IMR-90 (cell line): ENCODE measurements around the gene GSS. TPM values are rescaled to one million over a fixed set of nuclear protein-coding genes. Genes with fewer than 3 reads are reported as not detected.

Experiments
- ATAC-seq: fragments of 200-7000 bp; cut with Tn5 transposase; 2 replicates; pipeline ENCODE4 v1.9.1; 2020; ENCODE audit warnings: low read depth, mild to moderate bottlenecking, moderate library complexity
- BruUV-seq: library from RNA; stranded (reverse); fragments of 400-500 nt; replicated peaks from 2 replicates; lab custom pipeline; 2021; lab: Mats Ljungman, UMichigan
- CTCF ChIA-PET: fragments of 300-600 bp; formaldehyde crosslinking; extraction: SDS; loops from one replicate; lab custom pipeline; 2021; ENCODE audit warnings: antibody characterized with exemption; lab: Yijun Ruan, JAX
- POLR2A ChIA-PET: fragments of 300-600 bp; sonication (Branson Sonifier 250); formaldehyde crosslinking; loops from one replicate; lab custom pipeline; 2022; ENCODE audit warnings: antibody characterized with exemption; ENCODE audit not compliant: unreplicated experiment; lab: Charles Lee
- DNase-seq: peaks from one replicate; pipeline ENCODE4 v3.0.0; 2013
- H2AFZ ChIP-seq: replicated peaks from 2 replicates; pipeline ENCODE3; 2013; ENCODE audit warnings: low read length, mild to moderate bottlenecking; ENCODE audit not compliant: poor library complexity
- H2AK5ac ChIP-seq: 2 replicates; pipeline ENCODE4 v1.6.1; 2013; ENCODE audit warnings: low read depth, low read length, inconsistent platforms
- H2AK9ac ChIP-seq: replicated peaks from 2 replicates; pipeline ENCODE3; 2013; ENCODE audit warnings: mild to moderate bottlenecking, low read depth, low read length, moderate library complexity; ENCODE audit not compliant: poor library complexity
- H2BK120ac ChIP-seq: 2 replicates; pipeline ENCODE4 v1.6.1; 2013; ENCODE audit warnings: low read depth, low read length, inconsistent platforms
- H2BK15ac ChIP-seq: 3 replicates; pipeline ENCODE4 v1.6.1; 2013; ENCODE audit warnings: low read depth, low read length, inconsistent platforms
- H2BK20ac ChIP-seq: 2 replicates; pipeline ENCODE4 v1.6.1; 2013; ENCODE audit warnings: low read depth, mild to moderate bottlenecking, inconsistent platforms, low read length, moderate library complexity
- H2BK5ac ChIP-seq: 2 replicates; pipeline ENCODE4 v1.6.1; 2013; ENCODE audit warnings: mild to moderate bottlenecking, low read depth, low read length, inconsistent platforms; ENCODE audit not compliant: poor library complexity, severe bottlenecking
- H3K14ac ChIP-seq: replicated peaks from 2 replicates; pipeline ENCODE4 v1.6.1; 2013; ENCODE audit warnings: low read depth, low read length, inconsistent platforms
- H3K18ac ChIP-seq: 2 replicates; pipeline ENCODE4 v1.6.1; 2013; ENCODE audit warnings: low read depth, low read length, control low read depth
- H3K23ac ChIP-seq: 2 replicates; pipeline ENCODE4 v1.6.1; 2013; ENCODE audit warnings: low read depth, low read length, inconsistent platforms
- H3K27ac ChIP-seq: 2 replicates; pipeline ENCODE4 v1.5.1; 2013; ENCODE audit warnings: mild to moderate bottlenecking, control low read depth, low read length; ENCODE audit not compliant: insufficient read depth
- H3K27me3 ChIP-seq: 2 replicates; pipeline ENCODE4 v1.6.1; 2013; ENCODE audit warnings: low read length; ENCODE audit not compliant: control insufficient read depth, insufficient read depth
- H3K36me3 ChIP-seq: 2 replicates; pipeline ENCODE4 v1.6.1; 2013; ENCODE audit warnings: low read length, mixed read lengths; ENCODE audit not compliant: control insufficient read depth, insufficient read depth
- H3K4ac ChIP-seq: 2 replicates; pipeline ENCODE4 v1.6.1; 2013; ENCODE audit warnings: low read depth, low read length, inconsistent platforms
- H3K4me1 ChIP-seq: 2 replicates; pipeline ENCODE4 v1.6.1; 2013; ENCODE audit warnings: low read length, mixed read lengths; ENCODE audit not compliant: control insufficient read depth, insufficient read depth
- H3K4me2 ChIP-seq: 2 replicates; pipeline ENCODE4 v1.6.1; 2013; ENCODE audit warnings: low read depth, mild to moderate bottlenecking, control low read depth, low read length, moderate library complexity
- H3K4me3 ChIP-seq: 2 replicates; pipeline ENCODE4 v1.5.1; 2013; ENCODE audit warnings: low read depth, mild to moderate bottlenecking, control low read depth, low read length, moderate library complexity; ENCODE audit not compliant: insufficient read depth
- H3K56ac ChIP-seq: 2 replicates; pipeline ENCODE4 v1.6.1; 2013; ENCODE audit warnings: low read length, inconsistent platforms; ENCODE audit not compliant: insufficient read depth; ENCODE audit errors: extremely low read depth
- H3K79me1 ChIP-seq, 2 experiments: 2 replicates each; pipeline ENCODE4 v1.6.1; 2013; ENCODE audit warnings: low read length in 2 of 2, inconsistent platforms in 1 of 2, low read depth in 1 of 2
- H3K9ac ChIP-seq: 2 replicates; pipeline ENCODE4 v1.6.1; 2013; ENCODE audit warnings: low read depth, low read length, control low read depth
- H3K9me1 ChIP-seq: 2 replicates; pipeline ENCODE4 v1.6.1; 2013; ENCODE audit warnings: low read length, inconsistent platforms; ENCODE audit not compliant: insufficient read depth
- H3K9me3 ChIP-seq: 2 replicates; pipeline ENCODE4 v1.6.1; 2013; ENCODE audit warnings: low read length; ENCODE audit not compliant: control insufficient read depth, insufficient read depth
- H4K20me1 ChIP-seq: 2 replicates; pipeline ENCODE4 v1.6.1; 2013; ENCODE audit warnings: low read length, inconsistent platforms; ENCODE audit not compliant: insufficient read depth
- H4K5ac ChIP-seq: 2 replicates; pipeline ENCODE4 v1.6.1; 2013; ENCODE audit warnings: mild to moderate bottlenecking, low read depth, low read length, control low read depth
- H4K8ac ChIP-seq, 2 experiments: 2 replicates each; pipeline ENCODE4 v1.6.1; 2013; ENCODE audit warnings: low read depth in 2 of 2, low read length in 2 of 2, control low read depth in 1 of 2, inconsistent platforms in 1 of 2
- H4K91ac ChIP-seq: 2 replicates; pipeline ENCODE4 v1.6.1; 2013; ENCODE audit warnings: low read depth, low read length, inconsistent platforms; ENCODE audit not compliant: insufficient read depth
- CTCF ChIP-seq: conservative IDR thresholded peaks from 2 replicates; pipeline ENCODE4 v1.5.1; 2012; ENCODE audit warnings: mild to moderate bottlenecking, low read depth, low read length, improper control_type of control experiment
- FOS ChIP-seq: fragments of 150-350 bp; IDR thresholded peaks from 2 replicates; pipeline ENCODE4 v1.6.1; 2016; ENCODE audit warnings: low read depth, low read length
- MAFK ChIP-seq: IDR thresholded peaks from 2 replicates; pipeline ENCODE4 v1.6.1; 2012; ENCODE audit warnings: low read depth, low read length, improper control_type of control experiment
- MXI1 ChIP-seq: IDR thresholded peaks from 2 replicates; pipeline ENCODE4 v1.6.1; 2012; ENCODE audit warnings: low read depth, mild to moderate bottlenecking, low read length, moderate library complexity, borderline replicate concordance
- NFE2L2 ChIP-seq: fragments of 150-350 bp; IDR thresholded peaks from 2 replicates; pipeline ENCODE4 v1.6.1; 2016; ENCODE audit warnings: low read depth, mild to moderate bottlenecking, low read length
- POLR2A ChIP-seq: IDR thresholded peaks from 2 replicates; pipeline ENCODE4 v1.6.1; 2012; ENCODE audit warnings: mild to moderate bottlenecking, low read depth, low read length
- RAD21 ChIP-seq: IDR thresholded peaks from 2 replicates; pipeline ENCODE4 v1.6.1; 2012; ENCODE audit warnings: low read length, improper control_type of control experiment
- RCOR1 ChIP-seq: IDR thresholded peaks from 2 replicates; pipeline ENCODE4 v1.6.1; 2012; ENCODE audit warnings: mild to moderate bottlenecking, low read length, improper control_type of control experiment; ENCODE audit not compliant: insufficient replicate concordance
- RFX5 ChIP-seq: IDR thresholded peaks from 2 replicates; pipeline ENCODE4 v1.8.0; 2012; ENCODE audit warnings: low read depth, mild to moderate bottlenecking, low read length, moderate library complexity
- SMC3 ChIP-seq: fragments of 150-350 bp; IDR thresholded peaks from 2 replicates; pipeline ENCODE4 v1.6.1; 2016; ENCODE audit warnings: low read depth, mild to moderate bottlenecking, antibody characterized with exemption, low read length, moderate library complexity
- WGBS, 2 experiments: methylation state at CpG; one replicate each; pipeline versions ENCODE4 v1.1.5 to v1.1.7; 2013; ENCODE audit warnings: missing lambda C conversion rate in 2 of 2; ENCODE audit not compliant: insufficient read length in 1 of 2; ENCODE audit errors: extremely low coverage in 2 of 2; 5-methylcytosine and 5-hydroxymethylcytosine counted together
- dilution Hi-C: fragments of 300-500 bp; cut with HindIII; formaldehyde crosslinking; loops from one replicate; pipeline ENCODE4 v1.14.3; 2018; ENCODE audit warnings: low sequenced_read_pairs; ENCODE audit not compliant: unreplicated experiment
- in situ Hi-C: fragments of 300-500 bp; cut with MboI; formaldehyde crosslinking; loops from 3 replicates; pipeline ENCODE4 v1.14.3; 2019; ENCODE audit warnings: low sequenced_read_pairs, inconsistent platforms, mixed read lengths
- intact Hi-C: fragments of 100-400 bp; cut with micrococcal nuclease; formaldehyde crosslinking; loops from 2 replicates; pipeline ENCODE4 v1.10.0; 2022
- polyA plus RNA-seq, 3 experiments: library from polyadenylated mRNA; depleted of rRNA; stranded (reverse); fragments of >200 nt; gene quantifications; 2 replicates each; pipeline ENCODE4 v1.2.3, GENCODE V29; 2012; ENCODE audit warnings: low replicate concordance in 1 of 3
- total RNA-seq: library from RNA; depleted of rRNA; stranded (reverse); fragments of >200 nt; gene quantifications from 2 replicates; pipeline ENCODE4 v1.2.3, GENCODE V29; 2012
- TF ChIP-seq, protein P1 (sequence below): fragments of 150-350 bp; IDR thresholded peaks from 2 replicates; pipeline ENCODE4 v1.6.1; 2017; ENCODE audit warnings: mild to moderate bottlenecking, antibody characterized with exemption, low read length, low read depth

GSS gene
- total and polyA plus RNA-seq, 2 of the 4 experiments (the other 2 are of a cell fraction): 73.7 to 90.0 TPM

DNA sequence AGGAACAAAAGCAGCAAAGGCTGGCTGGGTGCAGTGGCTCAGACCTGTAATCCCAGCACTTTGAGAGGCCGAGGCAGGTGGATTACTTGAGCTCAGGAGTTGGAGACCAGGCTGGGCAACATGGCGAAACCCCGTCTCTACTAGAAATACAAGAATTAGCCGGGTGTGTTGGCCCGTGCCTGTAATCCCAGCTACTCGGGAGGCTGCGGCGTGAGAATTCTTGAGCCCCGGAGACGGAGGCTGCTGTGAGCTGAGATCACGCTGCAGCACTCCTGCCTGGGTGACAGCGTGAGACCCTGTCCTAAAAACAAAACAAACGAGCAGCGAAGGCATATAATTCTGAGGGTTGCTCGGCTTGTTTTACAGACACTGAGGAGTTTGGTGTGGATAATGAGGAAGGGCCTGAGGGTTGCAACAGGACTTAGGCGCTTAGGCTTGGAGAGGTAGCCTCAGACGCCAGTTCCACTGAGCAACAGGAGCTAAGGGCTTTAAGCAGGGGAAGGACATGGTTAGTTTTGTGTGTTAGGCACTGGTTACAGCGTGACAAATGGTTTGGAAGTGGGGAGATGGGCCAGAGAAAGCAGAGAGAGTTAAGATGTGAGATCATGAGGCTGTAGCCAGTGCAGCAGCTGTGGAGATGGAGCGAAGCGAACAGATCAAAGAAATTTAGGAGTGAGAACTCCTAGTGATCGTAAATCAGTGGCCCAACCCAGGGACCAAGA lies 1.3 kb upstream of the GSS start:
- Histone ChIP-seq H4K20me1 (no peaks in the 10 kb centered on the region), H3K4me3 (no peak overlapping the region), H3K4ac (no peak overlapping the region), H3K4me2 (no peak overlapping the region), H3K27me3 (no peaks in the 10 kb centered on the region), H3K79me1 (peaks cover 13 to 32% of the 10 kb centered on the region in 2 experiments; a peak in 3 of 4 replicates), H4K8ac (peak overlapping the region in 1 of 2 experiments; percentile 97; a peak in 1 of 4 replicates), H3K23ac (no peak overlapping the region), H2AFZ (peak overlapping the region; percentile 46), H3K14ac (no peak overlapping the region), H2BK120ac (no peak overlapping the region), H2BK20ac (no peak overlapping the region; the same call in 1 of the 2 replicates), H3K4me1 (peaks cover 6% of the 10 kb centered on the region), H4K5ac (no peak overlapping the region), H3K9me1 (peaks cover 7% of the 10 kb centered on the region; the same call in 1 of the 2 replicates), H2AK5ac (no peak overlapping the region), H3K18ac (no peak overlapping the region), H3K27ac (no peak overlapping the region), H3K9ac (no peak overlapping the region), H3K36me3 (no peaks in the 10 kb centered on the region), H3K56ac (no peak overlapping the region), H2AK9ac (no peak overlapping the region), H3K9me3 (no peaks in the 10 kb centered on the region), H2BK5ac (no peak overlapping the region), H2BK15ac (no peak overlapping the region), H4K91ac (no peak overlapping the region)
- POLR2A ChIA-PET: no interaction called here
- CTCF ChIA-PET: interaction anchor here (0.6 kb wide), 1 partner anchor 13 kb away, joined by 4 read pairs; no protein-coding TSS in a partner anchor
- DNase-seq (no peak), ATAC-seq (no peak)
- TF ChIP-seq, protein P1, sequence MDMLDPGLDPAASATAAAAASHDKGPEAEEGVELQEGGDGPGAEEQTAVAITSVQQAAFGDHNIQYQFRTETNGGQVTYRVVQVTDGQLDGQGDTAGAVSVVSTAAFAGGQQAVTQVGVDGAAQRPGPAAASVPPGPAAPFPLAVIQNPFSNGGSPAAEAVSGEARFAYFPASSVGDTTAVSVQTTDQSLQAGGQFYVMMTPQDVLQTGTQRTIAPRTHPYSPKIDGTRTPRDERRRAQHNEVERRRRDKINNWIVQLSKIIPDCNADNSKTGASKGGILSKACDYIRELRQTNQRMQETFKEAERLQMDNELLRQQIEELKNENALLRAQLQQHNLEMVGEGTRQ: no peak
- TF ChIP-seq MAFK: no peak
- TF ChIP-seq FOS: no peak
- TF ChIP-seq NFE2L2: no peak
- no peak for TF ChIP-seq SMC3
- no peak for TF ChIP-seq RAD21
- no peak for TF ChIP-seq RFX5
- TF ChIP-seq POLR2A: no peak
- no peak for TF ChIP-seq RCOR1
- TF ChIP-seq CTCF: no peak
- no peak for TF ChIP-seq MXI1
- in situ Hi-C loops (loop anchor here (5.0 kb wide), 1 partner anchor 85 kb away; the partner anchor contains the start of gene GGT7), dilution Hi-C loops (no loop called here), intact Hi-C loops (no loop called here)
- 75% methylated on average over 11 of the region's 21 CpGs; no CpG with 5 or more reads in 1 of the 2 experiments for WGBS, 2 experiments
- BruUV-seq: no TSS peak
